Fibroblast of skin of right quadriceps (primary cell): ENCODE data around the gene ZBTB12.
"Not testable (repeated sequence)": the region's sequence is repeated elsewhere in the genome, so short reads cannot be mapped to it uniquely, and the experiment has no call there.

Experiments used
- DNase-seq: peaks from one replicate; pipeline ENCODE4 v3.0.0-alpha.2; 2013

ZBTB12 gene

GRCh38 chr6:31901953-31902643, at the start of gene ZBTB12:
ZBTB12 (minus strand) TSS chr6:31902086; CDS start chr6:31901305, 781 bp downstream.
- peak; percentile 96 for DNase-seq

- DNase-seq: no peak
These were observed 48.2 kb upstream of the ZBTB12 start for GRCh38 chr6:31949926-31950548.

- DNase-seq: no peak
These were observed 47.0 kb upstream of the ZBTB12 start for GRCh38 chr6:31948753-31949413.

GRCh38 chr6:31948306-31948705, 46.4 kb upstream of the ZBTB12 start:
- DNase-seq: no peak

GRCh38 chr6:31947864-31948263, 46.0 kb upstream of the ZBTB12 start:
- DNase-seq: no peak

GRCh38 chr6:31947070-31947675, 45.3 kb upstream of the ZBTB12 start:
- DNase-seq: no peak

- no peak for DNase-seq
These were observed 44.5 kb upstream of the ZBTB12 start for GRCh38 chr6:31946370-31946885.

GRCh38 chr6:31945507-31946369, 43.9 kb upstream of the ZBTB12 start, which contains the start of gene CFB:
CFB (plus strand) TSS chr6:31946095; CDS start chr6:31946222, 127 bp downstream.
- DNase-seq: peak; percentile 75

- no peak for DNase-seq
These were observed 43.2 kb upstream of the ZBTB12 start for GRCh38 chr6:31945154-31945506.

- no peak for DNase-seq
These were observed 41.9 kb upstream of the ZBTB12 start for GRCh38 chr6:31943742-31944141.

GRCh38 chr6:31940256-31940664, 38.4 kb upstream of the ZBTB12 start:
- DNase-seq: peak; percentile 46

- DNase-seq: no peak
These were observed 33.9 kb upstream of the ZBTB12 start for GRCh38 chr6:31935823-31936222.

GRCh38 chr6:31935021-31935420, 33.1 kb upstream of the ZBTB12 start:
- DNase-seq: no peak

GRCh38 chr6:31933537-31933936, 31.7 kb upstream of the ZBTB12 start:
- no peak for DNase-seq

- DNase-seq: not testable (repeated sequence)
These were observed 30.3 kb upstream of the ZBTB12 start for GRCh38 chr6:31932137-31932536.

GRCh38 chr6:31930962-31931361, 29.1 kb upstream of the ZBTB12 start:
- DNase-seq: no peak

- DNase-seq: no peak
These were observed 26.7 kb upstream of the ZBTB12 start for GRCh38 chr6:31928672-31928939.

- DNase-seq: no peak
These were observed 26.2 kb upstream of the ZBTB12 start for GRCh38 chr6:31927863-31928671.

GRCh38 chr6:31927242-31927862, 25.5 kb upstream of the ZBTB12 start, which contains the start of gene C2:
C2 (plus strand) TSS chr6:31927717; CDS start chr6:31927753, 36 bp downstream.
- no peak for DNase-seq

- DNase-seq: no peak
These were observed 21.1 kb upstream of the ZBTB12 start for GRCh38 chr6:31922942-31923341.

- DNase-seq: no peak
These were observed 18.9 kb upstream of the ZBTB12 start for GRCh38 chr6:31920811-31921210.
